ENCODE data around the gene HYCC1.

The HYCC1 gene

DNA sequence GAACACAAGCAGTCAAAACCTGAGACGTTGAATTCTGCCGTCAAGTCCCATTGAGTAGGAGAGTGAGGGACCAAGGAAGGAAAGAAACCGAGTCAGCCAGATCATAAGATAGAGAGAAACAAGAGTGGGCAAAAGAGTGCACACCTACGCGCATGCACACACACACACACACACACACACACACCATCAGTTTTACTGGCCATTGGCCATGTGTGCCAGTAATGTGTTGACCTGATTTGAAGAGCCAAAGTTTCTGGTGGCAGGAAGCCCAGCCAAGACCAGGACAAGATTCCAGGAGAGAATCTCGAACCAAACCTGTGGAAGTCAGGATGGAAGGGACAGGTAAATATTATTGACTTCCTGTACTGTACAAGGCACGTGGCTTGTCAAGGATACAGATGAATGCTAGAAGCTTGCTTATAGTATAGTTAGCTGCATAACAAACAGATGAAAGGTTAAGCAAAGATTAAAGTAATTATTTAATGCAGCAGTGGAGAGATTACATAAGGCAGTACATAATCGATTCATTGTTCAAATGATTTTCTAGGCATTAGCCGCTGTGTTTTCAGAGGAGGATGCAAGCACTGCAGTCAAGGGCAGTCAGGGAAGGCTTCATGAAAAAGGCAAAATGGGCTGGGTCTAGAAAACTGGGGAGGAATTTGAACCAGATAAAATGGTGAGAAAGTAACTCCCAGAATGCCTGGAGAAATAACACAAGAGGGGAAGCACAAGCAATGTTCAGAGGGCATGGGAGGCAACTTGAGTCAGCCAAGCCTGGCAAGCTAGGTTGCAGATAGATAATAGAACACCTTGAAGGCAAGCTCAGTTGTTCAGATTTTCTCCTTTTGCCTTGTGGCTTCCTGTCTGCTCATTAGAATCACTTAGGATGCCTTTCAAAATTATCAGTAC, 2.7 kb upstream of the HYCC1 start:
- no peak for DNase-seq

DNA sequence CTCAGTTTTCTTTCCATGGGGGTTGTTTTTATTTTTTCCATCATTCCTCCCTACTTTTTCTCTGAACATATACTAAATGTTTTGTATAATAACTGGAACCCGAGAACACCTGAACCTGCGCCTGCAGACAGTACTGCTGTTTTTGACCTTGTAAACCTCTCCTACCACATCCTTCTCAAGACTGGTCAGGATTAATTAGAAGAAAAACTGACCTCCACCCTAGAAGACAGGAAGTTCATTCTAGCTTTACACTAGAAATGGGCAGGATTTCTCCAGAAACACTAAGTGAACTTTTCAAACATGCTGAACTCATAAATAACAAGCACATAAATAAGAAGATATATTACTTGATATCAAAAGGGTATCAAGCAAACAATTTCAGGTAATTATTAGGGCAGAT, 751 bp upstream of the HYCC1 start:
- DNase-seq = no peak

DNA sequence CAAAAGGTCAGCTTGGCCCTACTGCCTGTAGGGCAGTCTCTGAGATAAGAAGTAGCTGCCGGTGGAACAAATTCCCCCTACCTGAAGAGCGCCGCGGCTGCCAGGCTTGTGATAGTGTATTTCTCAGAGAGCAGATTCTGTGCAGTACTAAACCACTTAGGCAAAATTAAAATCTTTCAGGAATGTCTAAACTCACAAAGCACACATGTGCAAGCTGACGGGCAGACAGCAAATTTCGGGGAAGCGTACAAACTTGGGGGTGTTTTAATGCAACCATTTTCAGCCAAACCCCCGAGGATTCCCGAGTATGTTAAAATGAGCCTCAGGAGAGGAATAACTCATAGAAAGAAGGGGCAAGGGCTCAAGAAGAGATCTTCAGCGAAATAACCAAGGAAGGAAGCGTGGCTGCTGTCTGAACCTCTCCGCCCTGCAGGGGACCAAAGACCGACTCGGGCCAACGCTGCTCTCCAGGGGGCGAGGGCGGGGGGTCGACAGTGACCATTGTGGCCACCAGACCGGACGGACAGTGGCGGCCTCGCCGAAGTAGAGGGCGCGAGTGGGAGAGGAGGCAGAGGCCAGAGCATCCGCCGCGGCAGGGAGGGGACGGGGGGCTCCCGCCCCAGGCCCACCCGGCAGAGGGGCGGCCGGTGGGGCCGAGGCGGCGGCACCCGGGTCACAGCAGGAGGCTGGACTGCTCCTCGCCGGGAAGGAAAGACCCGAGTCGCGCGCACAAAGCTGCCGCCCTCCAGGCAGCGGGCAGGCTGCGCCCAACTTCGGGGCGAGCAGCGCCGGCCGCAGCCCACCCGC, 819 bp downstream of the HYCC1 start:
- no peak for DNase-seq

DNA sequence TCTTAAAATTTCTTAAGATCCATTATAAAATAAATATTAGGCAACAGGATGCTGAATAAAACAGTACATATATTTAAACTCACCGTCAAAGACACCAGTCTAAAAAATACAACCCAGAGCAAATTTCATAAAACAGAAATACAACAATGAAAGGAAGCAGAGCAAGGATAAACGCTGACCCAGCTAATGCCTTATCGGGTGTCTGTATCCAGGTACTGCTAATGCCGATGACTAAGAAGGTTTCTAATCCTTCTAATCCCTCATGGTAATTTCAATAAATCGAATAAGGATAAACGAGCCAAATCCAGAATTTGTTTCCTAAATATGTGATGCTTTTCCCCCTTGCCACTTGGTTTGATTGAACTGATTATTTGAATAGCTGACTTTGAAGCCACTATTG, 1.7 kb downstream of the HYCC1 start:
- no peak for DNase-seq

DNA sequence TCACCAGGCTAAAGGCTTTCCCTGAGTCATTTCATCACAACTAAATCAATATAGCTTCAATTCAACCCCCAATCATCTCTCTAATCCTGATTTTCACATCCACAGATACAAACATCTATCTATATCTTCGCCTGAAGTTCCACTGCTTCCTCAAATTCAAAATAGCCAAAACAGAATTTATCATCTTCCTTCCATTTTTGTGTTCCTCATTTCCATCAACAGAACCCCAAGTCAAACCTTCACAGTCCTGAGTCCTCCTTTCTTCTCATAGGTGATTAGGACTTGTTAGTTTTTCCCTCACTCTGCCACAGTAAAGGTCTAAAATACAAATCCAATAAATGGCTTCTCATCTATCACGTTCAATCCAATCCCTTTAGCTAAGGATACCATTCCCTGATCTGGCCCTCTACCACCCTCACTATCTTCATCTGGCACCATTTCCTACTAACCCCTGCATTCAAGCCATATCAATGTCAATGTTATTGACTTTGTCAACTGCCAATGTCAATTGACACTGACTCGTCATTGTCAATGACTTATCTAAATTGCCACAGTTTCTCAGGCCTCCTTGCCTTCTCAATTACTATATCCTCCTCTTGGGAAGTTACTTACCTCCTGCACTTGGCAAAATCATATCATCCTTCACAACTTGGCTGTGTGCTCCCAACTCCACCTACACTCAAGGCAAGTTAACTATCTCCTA, 2.6 kb downstream of the HYCC1 start:
- no peak for DNase-seq

DNA sequence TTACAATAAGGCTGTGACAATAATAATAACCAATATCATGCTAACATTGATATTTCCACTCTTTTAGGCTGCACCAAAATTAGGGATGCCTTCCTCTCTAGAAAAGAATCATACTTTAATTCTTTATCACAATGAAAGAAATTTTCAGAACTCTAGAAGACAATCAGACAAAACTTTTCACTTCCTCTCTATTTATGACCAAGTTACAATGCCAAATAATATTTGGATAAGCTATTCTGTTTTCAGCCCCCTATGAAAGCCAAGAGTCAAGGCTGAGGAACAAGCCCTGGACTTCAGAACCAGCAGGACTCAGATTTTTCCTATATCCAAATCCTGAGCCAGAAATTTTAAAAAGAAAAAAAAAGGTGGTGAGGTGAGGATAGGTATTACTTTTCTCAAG, 4.6 kb downstream of the HYCC1 start:
- DNase-seq = no peak

DNA sequence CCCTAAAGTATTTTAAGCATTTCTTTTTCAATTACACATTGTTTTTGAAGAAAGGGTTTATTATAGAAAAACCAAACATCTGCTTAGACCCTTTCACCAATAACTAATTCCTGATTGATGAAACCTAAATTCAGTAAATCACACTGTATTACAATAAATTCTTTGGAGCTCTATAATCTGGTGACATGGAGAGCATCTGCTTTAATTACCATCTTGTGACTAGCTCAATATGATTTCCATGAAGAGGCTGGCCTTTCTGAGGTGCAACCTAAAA, 9.7 kb downstream of the HYCC1 start:
- DNase-seq = no peak

DNA sequence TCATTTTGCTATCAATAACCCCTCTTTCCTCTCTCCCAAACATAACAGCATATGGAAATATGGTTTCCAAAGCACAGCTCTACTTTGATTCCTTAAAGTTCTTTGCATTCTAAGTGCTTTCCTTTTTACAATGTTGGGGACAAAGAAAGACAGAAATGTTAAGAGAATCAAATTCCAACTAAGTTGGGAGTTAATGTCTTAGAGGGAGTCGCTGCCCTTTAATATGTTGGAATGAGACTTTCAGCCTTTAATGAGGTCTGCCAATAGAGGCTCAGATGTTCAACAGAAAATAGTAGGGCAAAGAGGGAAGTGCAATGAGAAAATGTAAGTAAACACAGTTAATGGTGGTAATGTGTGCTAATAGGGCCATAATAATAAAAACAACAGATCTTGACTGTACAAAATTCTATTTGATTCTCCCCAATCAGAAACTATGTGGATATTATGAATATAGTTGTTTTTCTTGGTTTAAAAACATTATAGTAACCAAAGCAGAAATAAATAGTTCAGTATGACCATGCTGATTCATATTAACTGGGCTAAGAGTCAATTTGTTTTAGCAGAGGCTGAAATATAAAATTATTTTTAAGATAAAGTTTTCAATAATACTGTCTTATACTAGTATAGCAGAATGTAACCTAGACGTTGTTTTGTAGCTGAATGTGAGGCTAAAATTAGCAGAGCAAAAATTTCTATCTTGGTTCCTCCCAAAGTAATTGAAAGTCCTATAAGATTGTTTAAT, 10.3 kb downstream of the HYCC1 start:
- DNase-seq = no peak

DNA sequence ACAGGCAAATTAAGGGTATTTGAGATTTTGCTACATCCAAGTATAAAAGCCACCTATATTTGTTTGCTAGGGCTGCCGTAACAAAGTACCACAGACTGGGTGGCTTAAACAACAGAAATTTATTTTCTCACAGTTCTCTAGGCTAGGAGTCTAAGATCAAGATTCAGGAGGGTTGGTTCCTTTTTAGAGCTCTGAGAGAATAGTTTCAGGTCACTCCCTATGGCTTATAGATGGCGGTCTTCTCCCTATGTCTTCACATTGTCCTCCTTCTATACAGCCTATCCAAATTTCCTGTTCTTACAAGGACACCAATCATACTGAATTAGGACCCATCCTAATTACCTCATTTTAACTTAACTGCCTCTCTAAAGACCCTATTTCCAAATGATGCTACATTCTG, 11.2 kb downstream of the HYCC1 start:
- no peak for DNase-seq

DNA sequence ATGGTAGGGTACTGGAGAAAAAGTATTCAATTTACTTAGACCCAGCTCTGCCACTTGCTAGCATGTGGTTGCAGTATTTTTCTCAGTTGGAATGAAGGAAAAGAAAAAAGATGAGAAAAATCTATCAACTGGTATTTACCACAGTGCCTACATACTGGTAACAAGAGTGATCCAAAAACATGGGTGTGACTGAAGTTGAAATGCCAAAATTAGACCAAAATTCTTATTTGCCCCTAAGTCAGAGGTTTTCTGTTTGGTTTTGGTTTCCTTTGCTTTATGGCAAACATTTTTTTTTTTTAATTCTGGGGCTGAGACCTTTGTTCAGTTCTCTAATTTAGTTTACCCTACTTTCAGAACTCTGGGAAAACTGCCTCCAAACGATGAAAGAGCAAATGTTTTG, 12.3 kb downstream of the HYCC1 start:
- DNase-seq = no peak

DNA sequence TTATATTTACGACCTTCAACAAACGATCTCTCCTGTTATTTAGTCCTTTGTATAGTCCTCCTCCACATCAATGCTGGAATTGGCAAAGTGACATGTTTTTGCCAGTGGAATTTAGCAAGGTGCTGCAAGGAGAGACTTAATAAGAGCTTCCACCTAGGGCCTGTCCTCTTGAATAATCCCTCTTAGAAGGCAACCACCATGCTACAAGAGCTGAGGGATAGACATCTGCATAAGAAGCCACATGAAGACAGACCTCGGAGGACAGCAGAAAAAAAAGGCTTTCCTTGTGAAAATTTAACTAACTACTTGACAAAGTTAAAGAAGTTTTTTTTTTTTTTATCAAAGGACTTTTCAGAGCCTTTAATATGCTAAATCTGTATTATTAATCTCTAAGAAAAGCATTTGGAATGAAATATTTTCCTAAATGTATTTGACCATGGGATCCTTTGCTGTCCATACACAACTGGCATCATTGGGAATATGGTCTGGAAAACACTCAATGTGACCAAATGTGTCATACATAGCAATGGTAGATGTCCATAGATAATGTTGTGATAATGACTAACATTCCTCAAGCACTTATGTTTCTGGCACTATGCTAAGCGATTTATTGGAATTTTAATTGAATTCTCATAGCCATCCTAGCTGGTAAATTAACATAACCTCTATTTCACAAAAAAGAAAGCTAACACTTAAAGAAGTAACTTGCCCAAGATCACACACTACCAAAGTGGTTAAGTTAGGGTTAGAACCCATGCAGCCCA, 13.2 kb downstream of the HYCC1 start:
- DNase-seq = no peak

DNA sequence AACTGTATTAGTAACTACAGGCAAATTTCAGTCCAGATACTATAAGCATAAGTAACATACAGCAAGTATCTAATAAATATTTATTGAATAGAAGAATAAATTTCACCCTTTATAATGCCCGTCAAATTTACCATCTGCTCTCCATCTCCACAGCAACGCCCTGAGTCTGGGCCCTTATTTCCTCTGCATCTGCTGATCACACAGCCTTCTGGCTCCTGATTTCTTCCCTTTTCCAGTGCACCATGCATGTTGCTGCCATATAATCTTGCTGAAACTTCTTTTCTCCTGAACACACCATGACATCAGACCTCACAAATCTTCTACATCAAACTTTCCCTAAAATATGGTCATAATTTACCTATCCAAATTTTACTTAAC, 15.4 kb downstream of the HYCC1 start:
- DNase-seq = no peak

DNA sequence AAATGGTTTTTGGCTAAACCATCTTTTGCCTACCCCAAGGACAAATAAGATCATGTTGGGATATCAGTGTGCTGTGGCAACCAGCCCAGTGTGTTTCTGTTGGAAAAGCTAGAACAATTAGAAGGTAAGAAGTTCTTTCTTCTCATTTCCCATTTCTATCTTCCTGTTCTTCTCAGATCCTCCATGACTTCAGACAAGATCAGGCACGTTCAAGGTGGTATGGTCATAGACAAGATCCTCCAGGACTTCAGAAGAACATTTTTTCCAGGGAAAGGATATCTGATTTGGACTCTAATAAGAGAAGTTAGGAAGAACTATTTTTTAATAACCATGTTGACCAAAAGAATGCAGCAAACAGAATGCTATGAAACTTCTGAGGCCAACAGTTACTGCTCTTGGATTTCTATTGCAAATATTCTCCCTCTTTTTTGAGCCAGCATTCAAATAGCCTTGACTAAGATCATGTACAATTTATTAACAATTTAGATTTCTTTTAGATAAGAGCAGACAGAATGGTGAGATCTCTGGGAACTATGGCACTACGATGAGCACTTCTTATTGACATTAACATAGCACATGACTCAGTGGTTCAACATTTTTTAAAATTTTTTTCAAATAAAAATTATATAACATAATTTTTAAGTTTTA, 15.9 kb downstream of the HYCC1 start:
- DNase-seq = no peak

DNA sequence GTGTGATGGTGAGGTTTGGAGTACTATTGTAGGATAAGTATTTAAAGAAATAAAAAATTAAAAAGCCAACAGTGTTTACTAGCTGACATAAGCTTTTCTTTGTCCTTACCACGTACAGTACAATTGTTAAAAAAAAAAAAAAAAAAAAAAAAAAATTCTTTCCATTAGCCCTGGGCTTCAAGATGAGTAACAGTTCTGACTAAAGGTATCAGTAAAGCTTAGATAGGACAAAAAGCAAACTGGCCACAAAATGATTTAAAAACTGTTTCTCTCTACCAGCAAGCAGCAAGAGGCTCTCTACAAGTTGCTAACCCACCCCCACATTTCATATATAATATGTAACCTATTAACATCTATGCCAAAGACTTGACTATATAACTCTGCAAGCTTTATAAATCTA, 17.5 kb downstream of the HYCC1 start:
- no peak for DNase-seq

DNA sequence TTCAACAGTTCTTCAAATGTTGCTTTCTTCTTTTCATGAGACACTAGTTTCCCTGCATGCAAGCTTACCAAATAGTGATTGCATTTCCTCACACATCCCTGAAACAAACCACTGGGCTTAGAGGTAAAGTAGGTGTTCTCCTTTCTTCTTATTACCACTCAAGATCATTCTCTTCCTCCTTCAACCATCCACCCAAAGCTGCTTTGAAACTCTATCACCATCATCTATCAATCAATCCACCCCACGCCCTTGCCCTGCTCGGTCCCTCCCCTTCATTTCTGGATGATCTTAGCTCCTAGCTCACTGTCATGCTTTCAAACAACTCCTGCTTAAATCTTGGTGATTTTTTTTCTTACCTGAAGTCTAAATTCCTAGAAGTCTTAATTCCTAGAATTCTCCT, 18.9 kb downstream of the HYCC1 start:
- no peak for DNase-seq

DNA sequence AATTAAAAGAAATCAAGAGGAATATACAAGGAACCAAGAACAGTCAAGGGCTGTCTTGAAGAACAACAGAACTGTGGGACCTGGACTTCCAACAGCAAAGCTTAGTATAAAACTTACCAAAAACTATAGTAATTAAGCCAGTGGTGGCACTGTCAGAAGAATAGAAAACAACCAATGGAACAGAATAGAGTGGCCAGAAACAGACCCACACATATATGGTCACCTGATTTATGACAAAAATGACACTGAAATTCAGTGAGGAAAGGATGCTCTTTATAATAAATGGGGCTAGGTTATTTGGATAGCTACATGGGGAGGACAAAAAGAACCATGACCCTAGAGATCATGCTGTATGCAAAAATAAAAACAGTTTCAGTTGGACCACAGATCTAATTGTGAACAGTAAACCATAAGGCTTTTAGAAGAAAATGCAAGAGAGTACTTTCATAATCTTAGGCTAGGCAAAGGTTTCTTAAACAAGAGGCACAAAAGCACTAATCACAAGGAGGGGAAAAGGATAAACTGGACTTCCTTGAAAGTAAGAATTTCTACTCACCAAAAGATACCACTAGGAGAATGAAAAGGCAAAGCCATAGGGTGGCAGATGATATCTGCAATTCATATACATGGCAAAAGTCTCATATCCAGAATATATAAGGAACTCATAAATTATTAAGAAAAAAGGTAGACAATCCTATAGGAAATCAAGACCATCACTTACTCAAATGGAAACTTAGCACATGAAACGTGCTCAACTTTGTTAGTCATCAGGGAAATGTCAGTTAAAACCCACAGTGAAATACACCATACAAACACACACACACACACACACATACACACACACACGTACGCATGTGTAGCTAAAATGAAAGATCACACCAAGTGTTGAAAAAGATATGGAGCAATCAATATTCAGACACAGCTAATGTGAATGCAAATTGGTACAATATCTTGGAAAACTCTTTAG, 20.8 kb downstream of the HYCC1 start:
- DNase-seq = no peak

DNA sequence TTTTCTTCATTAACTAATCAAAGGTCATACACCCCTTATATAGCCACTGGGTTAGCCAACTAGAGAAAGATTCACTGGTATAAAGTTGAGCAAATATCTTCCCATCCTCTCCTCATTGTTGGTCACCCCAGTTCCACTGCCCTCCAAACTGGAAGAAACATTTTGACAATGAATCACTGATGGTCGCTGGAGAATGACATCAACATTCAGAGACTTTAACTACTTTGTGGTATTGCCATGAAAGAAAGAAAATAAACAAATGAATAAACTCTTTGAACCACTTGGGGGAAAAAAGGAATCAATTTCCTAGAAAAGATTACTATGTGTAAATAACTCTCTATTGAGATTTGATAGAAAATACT, 23.4 kb downstream of the HYCC1 start:
- no peak for DNase-seq

DNA sequence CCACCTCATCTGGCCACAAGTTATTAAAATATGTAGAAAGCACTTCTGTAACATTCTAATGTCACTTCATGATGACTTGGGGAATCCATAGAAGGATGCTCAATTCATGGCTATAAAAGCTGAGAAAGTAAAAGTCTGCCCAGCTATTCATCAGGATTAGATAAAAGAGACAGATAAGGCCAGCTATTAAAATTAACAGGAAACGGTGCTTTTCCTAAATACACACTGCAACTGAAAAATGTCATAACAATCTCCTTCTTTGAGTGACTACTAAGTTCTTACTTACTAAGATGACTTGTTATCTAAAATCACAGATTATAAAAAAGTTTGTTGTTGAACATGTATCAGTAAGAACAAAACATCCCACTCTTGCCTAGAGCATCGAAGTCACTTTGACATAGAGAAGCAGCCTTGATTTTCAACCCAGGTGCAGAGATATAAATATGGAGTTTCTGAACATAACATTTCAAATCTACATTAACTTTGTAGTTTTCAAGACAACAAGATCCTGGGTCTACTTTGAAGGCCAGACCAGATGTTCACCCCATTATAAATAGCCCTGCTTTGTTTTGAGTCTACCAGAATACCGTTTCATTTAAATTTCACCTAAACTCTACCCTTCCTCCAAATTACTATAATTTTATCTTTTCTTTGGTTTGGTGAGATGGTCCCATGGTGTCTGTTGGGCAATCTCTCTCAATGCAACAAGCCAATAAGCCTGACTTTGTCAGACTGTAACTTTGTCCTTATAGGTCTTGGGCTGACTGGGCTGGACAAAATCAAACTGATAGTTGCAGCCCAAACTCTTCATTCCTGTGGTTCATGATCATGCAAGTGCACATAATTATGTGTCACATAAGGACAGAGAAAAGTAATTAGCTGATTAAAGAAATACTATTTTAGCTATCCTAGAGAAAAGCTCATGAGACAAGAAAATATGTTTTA, 24.0 kb downstream of the HYCC1 start:
- DNase-seq = no peak

DNA sequence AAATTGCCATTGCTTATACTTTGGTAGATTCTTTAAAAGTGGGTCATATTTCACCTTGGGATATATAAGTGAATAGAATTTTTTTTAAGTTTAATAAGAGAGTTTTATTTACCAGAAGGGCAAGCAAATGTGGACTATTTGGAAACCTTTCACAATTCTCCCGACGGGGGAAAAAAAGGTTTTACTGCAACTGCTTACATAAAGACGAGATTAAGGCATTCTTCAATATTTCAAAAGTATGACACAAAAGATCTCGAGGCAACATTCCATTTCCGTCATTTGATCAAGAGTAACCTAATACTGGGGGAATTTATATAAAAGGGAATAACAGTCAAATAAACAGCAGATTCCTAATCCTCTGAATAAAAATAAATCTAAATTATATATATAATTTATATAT, 28.5 kb downstream of the HYCC1 start:
- DNase-seq = no peak

Measured in NCI-H187 treated with DMSO at 0.1 percent for 48 hours (cell line).